Stimulated activated naive CD8-positive, alpha-beta T cell treated with anti-CD3 and anti-CD28 coated beads, Interleukin-15, amount 100 ng/mL, for 72 hours (primary cell): ENCODE results near the gene SLC39A11.
"Not testable (repeated sequence)": the region's sequence is repeated elsewhere in the genome, so short reads cannot be mapped to it uniquely, and the experiment has no call there.

Source experiments
- ATAC-seq: fragments of 150-1000 bp; cut with Tn5 transposase; 2 replicates; pipeline ENCODE4 v1.10.0; 2021; ENCODE audit warnings: mild to moderate bottlenecking, moderate library complexity
- DNase-seq, 2 donors: peaks; one replicate each; pipeline ENCODE4 v3.0.0; 2021 to 2022
- H3K27ac Mint-ChIP-seq, 2 donors: one replicate each; pipeline ENCODE4 v1.8.0; 2022; ENCODE audit warnings: mild to moderate bottlenecking in 2 of 2, mixed read lengths in 2 of 2, moderate library complexity in 2 of 2
- H3K27me3 Mint-ChIP-seq: one replicate; pipeline ENCODE4 v1.8.0; 2022; ENCODE audit warnings: mixed read lengths
- H3K4me1 Mint-ChIP-seq: one replicate; pipeline ENCODE4 v1.8.0; 2022; ENCODE audit warnings: mild to moderate bottlenecking, mixed read lengths
- H3K4me3 Mint-ChIP-seq, 2 donors: one replicate each; pipeline ENCODE4 v1.8.0; 2022; ENCODE audit warnings: mild to moderate bottlenecking in 2 of 2, mixed read lengths in 2 of 2, moderate library complexity in 1 of 2
- H3K9me3 Mint-ChIP-seq, 2 donors: one replicate each; pipeline ENCODE4 v1.8.0; 2022; ENCODE audit warnings: mixed read lengths in 2 of 2

Gene SLC39A11

DNA sequence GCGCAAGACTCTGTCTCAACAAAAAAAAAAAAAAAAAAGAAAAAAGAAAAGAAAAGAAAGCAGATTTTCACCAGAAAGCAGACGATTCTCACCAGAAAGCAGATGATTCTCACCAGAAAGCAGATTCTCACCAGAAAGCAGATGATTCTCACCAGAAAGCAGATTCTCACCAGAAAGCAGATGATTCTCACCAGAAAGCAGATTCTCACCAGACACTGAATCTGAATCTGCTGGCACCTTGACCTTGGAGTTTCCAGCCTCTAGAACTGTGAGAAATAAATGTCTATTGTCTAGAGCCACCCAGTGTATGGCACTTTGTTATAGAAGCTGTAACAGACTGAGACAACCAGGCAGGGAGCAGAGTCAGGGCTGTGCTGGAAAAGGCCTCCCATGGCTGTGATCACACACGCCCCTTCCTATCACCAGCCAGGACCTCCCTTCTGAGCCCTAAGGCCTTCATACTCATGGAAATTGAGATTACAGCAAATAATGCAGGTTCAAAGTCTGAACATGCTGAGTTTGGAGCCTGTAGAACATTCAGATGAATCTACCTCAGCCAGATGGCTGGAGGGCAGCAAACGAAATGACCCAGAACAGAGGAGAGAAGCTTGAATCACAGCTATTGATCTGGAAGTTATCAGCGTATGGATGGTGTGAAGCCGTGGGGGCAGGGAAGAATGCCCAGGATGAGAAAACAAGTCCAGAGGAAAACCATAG is 309.3 kb downstream of the SLC39A11 start:
- ATAC-seq: no peak
- DNase-seq: no peak
- Mint-ChIP-seq H3K4me3 (no peak overlapping the region), H3K27me3 (no peaks in the 10 kb centered on the region), H3K27ac (peak overlapping the region in 1 of 2 donors; percentile 68), H3K4me1 (no peaks in the 10 kb centered on the region), H3K9me3 (peaks cover 0 to 6% of the 10 kb centered on the region in 2 donors)

DNA sequence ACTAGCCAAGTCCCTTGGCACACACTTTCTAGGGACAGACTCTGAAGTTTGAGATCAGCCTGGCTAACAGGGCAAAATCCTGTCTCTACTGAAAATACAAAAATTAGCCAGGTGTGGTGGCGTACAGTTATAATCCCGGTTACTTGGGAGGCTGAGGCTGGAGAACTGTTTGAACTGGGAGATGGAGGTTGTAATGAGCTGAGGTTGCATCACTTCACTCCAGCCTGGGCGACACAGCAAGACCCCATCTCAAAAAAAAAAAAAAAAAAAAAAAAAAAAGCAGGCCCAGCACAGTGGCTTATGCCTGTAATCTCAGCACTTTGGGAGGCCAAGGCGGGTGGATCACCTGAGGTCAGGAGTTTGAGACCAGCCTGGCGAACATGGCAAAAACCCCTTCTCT is 310.1 kb downstream of the SLC39A11 start:
- not testable (repeated sequence) for H3K27ac Mint-ChIP-seq, DNase-seq, H3K27me3 Mint-ChIP-seq, H3K9me3 Mint-ChIP-seq, H3K4me3 Mint-ChIP-seq, H3K4me1 Mint-ChIP-seq, ATAC-seq

DNA sequence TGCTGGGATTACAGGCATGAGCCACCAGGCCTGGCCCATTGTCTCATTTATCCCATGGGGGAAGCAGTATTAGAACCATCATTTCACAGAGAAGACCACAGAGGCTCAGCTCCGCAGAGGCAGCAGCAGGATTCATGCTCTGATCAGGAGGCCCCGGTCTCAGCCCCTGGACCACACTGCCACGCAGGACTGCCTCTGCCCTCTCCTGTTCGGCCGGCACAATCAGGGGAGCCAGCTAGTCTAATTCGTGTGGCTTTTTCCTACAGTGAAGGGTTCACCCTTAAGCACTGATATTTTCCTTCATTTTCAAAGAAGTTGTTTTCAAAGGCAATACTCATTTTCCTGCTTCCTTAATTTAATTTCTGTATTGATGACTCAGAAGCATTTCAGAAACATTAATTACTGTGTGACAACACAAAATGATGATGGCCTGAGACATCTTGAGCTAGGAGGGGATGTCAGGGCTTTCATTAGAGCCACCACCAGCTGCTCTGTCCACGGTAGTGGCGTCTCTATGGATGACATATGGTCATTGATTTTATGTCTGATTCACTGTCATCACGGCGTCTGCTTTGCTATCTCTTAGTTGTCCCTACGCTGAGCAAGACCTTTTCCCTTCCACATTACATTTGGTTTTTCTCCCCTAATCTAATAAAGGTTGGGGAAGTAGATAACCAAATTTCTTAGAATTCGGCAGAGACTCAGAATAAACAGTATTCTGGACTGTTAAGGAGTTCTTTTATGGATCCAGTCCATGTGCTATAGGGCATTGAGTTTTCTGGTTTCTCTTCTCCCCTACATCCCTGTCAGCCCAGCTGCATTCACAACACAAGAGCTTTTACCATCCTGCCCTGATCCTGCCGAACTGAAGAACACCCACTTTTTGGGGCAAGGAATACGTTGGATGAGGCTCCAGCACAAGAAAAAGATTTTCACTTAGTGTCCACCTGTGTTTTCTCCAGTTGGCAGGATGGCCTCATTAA is 314.0 kb downstream of the SLC39A11 start:
- H3K27ac Mint-ChIP-seq: no peak overlapping the region
- H3K27me3 Mint-ChIP-seq: no peaks in the 10 kb centered on the region
- H3K4me3 Mint-ChIP-seq: no peak overlapping the region
- DNase-seq (no peak), ATAC-seq (no peak)
- no peaks in the 10 kb centered on the region for H3K4me1 Mint-ChIP-seq
- no peaks in the 10 kb centered on the region for H3K9me3 Mint-ChIP-seq

DNA sequence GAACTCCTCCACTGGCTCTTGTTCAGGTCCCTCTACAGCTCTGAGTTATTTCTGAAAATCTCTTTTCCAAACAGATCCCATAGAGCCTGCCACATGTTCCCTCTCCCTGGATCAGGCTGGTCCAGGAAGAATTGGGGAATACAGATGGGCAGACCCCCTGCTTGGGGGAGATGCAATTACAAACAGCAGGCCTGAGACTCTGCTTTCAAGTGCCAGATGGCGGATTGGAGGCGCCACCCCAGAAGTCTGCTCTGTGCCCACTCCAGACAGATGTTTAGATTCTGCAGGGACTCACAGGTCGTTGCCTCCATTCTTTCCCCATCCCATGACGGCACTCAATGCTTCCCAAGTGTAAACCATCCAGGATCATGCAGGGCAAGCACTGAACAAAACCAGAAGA is 316.6 kb downstream of the SLC39A11 start:
- Mint-ChIP-seq H3K4me3 (no peak overlapping the region), H3K9me3 (peaks cover 0 to 8% of the 10 kb centered on the region in 2 donors), H3K27ac (peak overlapping the region in 1 of 2 donors; percentile 38), H3K4me1 (no peaks in the 10 kb centered on the region), H3K27me3 (no peaks in the 10 kb centered on the region)
- no peak for DNase-seq
- no peak for ATAC-seq

DNA sequence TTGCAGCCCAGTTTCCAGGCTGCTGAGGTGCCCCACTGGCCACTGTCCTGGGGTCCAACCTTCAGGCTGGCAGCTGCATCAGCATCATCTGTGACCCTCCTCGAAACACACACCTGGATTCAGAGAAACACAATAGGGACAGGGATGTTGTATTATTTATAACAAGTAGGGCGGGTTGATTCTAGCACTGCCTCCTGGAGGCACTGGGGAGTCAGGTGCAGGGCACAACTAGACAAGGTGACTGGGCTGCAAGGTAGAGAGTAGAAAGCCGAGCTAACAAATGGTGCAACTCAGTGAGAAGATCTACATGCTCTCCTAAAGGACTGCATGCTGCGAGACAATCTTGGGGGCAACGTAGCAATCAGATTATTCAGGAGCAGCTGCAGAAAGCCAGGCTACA is 317.3 kb downstream of the SLC39A11 start:
- peaks cover 6 to 8% of the 10 kb centered on the region in 2 donors for H3K9me3 Mint-ChIP-seq

DNA sequence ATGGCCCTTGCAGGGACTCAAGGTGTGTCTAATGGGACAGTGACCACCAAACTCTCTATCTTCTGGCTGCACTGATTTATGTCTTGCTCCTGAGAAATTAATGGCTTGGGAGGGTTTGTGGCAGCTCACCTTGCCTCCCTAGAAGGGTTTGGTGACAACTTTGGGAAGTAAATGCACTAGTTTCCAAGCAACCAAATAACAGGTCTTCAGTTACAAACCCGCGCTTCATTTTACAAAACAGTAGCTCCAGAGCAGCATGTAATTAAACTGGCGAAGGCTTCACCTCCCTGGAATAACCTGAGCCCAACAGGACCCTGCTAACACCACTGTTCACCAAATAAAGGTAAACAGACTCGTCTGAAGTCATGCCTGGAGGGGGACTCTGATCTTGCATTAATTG is 318.3 kb downstream of the SLC39A11 start:
- ATAC-seq: no peak
- Mint-ChIP-seq H3K4me3 (no peak overlapping the region), H3K27me3 (no peaks in the 10 kb centered on the region), H3K4me1 (no peaks in the 10 kb centered on the region), H3K27ac (no peak overlapping the region), H3K9me3 (peaks cover 8 to 11% of the 10 kb centered on the region in 2 donors)
- no peak for DNase-seq

More for the DNA sequence above, 317.3 kb downstream of the SLC39A11 start:
- H3K4me1 Mint-ChIP-seq: no peaks in the 10 kb centered on the region
- no peak for ATAC-seq
- H3K27me3 Mint-ChIP-seq: no peaks in the 10 kb centered on the region
- no peak for DNase-seq
- no peak overlapping the region for H3K4me3 Mint-ChIP-seq
- peak overlapping the region in 1 of 2 donors; percentile 30 for H3K27ac Mint-ChIP-seq

DNA sequence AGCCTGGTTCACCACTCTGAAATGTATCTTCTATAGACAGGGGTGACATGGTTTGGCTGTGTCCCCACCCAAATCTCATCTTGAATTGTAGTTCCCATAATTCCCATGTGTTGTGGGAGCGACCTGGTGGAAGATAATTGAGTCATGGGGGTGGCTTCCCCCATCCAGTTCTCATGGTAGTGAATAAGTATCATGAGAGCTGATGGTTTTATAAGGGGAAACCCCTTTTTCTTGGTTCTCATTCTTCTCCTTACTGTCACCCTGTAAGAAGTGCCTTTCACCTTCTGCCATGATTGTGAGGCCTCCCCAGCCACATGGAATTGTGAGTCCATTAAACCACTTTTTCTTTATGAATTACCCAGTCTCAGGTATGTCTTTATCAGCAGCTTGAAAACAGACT is 319.3 kb downstream of the SLC39A11 start:
- not testable (repeated sequence) for H3K4me1 Mint-ChIP-seq, H3K27me3 Mint-ChIP-seq, ATAC-seq, H3K4me3 Mint-ChIP-seq, DNase-seq, H3K27ac Mint-ChIP-seq
- H3K9me3 Mint-ChIP-seq: peaks cover 8 to 11% of the 10 kb centered on the region in 2 donors

DNA sequence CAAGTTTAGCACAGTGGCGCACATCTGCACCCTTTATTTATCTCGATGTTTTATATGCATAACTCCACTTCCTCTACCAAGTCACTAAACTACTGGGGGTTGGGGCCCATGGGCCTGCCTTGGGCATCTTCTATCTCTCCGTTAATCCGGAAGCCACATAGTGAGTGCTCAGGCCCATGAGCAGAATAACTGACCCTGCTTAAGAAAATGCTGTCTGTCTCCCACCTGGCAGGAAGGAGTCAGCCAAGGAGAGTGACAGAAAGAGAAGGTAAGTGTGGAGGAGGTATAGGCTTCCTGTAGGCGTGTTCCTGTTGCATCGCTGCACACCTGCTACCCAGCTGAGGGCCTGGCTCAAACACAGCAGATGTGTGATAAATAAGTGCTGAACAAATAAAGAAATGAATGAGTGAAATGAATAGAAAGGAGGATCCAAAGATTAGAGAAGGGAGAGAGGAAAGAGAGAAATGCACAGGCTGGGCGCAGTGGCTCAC is 320.1 kb downstream of the SLC39A11 start:
- no peak for ATAC-seq
- no peak for DNase-seq
- Mint-ChIP-seq H3K27ac (no peak overlapping the region), H3K9me3 (peaks cover 8 to 11% of the 10 kb centered on the region in 2 donors), H3K4me3 (no peak overlapping the region), H3K4me1 (no peaks in the 10 kb centered on the region), H3K27me3 (no peaks in the 10 kb centered on the region)

DNA sequence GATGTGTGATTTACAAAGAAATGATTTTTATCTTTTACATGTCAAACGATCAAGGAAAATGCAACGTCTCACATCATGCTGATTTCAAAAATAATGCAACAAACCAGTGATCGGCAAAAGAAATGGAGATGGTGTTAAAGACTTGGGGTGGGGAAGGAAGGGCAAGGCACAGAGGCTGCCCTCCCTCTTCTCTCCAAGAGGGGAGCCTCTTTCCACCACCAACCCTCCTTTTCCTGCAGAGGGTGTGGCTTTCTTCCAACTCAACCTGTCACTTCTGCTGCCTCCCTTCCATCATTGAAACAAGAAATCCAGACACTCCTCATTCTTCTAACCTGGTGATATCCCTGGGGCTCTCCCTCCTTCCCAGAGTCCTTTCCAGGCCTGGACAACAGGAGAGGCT is 320.8 kb downstream of the SLC39A11 start:
- Mint-ChIP-seq H3K27me3 (no peaks in the 10 kb centered on the region), H3K4me3 (no peak overlapping the region), H3K27ac (no peak overlapping the region), H3K9me3 (peaks cover 8 to 11% of the 10 kb centered on the region in 2 donors), H3K4me1 (no peaks in the 10 kb centered on the region)
- DNase-seq (no peak), ATAC-seq (no peak)

DNA sequence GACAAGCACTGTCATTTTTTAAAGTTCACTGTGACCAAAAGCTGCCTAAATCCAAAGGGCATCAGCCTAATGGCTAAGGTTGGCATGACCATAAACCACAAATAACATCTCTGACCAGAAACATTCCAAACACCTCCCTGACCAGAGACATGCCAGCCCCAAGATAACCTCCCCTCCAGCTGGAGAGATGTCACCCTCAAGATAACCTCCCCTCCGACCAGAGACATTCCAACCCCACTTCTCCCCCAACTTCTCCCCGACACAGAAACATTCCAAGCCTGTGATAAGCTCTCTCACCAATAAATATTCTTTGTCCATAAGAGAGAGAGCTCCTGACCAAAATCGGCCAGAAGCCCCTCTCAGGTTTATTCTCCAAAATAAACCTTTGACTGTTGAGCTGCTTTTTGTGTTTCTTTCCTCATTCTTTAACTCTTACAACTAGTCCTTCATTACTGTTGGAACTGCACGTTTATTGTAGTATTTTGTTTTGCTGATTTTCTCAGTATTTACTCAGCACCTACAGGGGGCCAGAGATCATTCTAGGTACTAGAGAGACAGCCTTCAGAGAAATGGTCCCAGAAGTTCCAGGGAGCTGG is 325.6 kb downstream of the SLC39A11 start:
- ATAC-seq (no peak), DNase-seq (no peak)
- Mint-ChIP-seq H3K27ac (peak overlapping the region in 1 of 2 donors; percentile 79), H3K4me1 (no peaks in the 10 kb centered on the region), H3K9me3 (peaks cover under 1 to 11% of the 10 kb centered on the region in 2 donors), H3K27me3 (no peaks in the 10 kb centered on the region), H3K4me3 (no peak overlapping the region)

DNA sequence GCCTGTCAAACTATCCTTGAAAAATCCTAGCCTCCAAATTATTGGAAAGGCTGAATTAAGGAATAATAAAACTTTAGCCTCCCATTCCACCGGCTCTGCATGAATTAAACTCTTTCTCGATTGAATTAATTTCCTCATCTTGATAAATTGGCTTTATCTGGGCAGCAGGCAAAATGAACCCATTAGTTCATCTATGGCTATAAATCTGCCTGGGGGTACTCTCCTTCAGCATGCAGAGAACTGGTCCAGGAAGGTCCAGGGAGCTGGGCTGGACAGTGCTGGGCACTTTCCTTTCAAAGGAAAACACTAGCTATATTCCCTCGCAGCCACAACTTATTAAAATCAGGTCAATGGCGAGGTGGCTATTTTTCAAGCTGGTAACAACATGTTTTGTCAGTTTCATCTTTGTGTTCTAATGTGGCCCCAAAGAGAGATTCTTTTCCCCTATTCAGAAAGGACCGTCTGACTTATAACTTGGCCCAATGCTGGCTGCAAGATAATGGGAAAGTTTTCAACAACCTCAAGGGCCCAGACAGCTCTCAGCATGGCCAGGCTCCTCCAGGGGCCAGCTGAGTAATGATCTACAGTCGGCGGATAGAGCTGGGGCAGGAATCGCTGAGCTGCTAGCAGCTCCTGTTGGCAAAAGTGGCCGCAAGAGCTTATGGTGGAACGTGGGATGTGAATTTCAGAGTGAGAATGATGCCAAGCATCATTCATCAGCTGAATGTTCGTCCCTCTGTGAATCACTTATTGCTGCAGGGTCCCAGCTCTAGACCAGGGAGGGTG is 326.9 kb downstream of the SLC39A11 start:
- H3K4me3 Mint-ChIP-seq: no peak overlapping the region
- peaks cover 0 to 8% of the 10 kb centered on the region in 2 donors for H3K9me3 Mint-ChIP-seq
- ATAC-seq (no peak), DNase-seq (no peak)
- H3K4me1 Mint-ChIP-seq: no peaks in the 10 kb centered on the region
- H3K27ac Mint-ChIP-seq: peak overlapping the region in 1 of 2 donors; percentile 15
- no peaks in the 10 kb centered on the region for H3K27me3 Mint-ChIP-seq

DNA sequence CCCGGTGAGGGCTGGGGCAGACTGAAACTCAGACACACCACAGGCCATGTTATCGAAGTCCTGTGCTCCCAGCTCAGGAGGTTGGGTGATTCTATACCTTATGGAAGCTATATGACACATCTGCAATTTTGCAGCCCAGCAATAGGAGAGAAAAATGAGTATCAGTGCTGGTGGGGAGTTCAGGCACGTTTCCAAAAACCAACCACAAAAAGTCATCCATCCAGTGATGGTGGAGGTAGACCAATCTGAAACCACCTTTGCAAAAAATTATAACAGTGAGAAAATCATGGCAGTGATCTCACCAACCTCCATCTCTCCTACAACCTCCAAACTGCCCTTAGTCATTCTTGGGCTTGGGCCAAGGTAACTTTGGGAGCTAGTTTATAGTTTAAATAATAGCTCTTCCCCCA is 327.9 kb downstream of the SLC39A11 start:
- ATAC-seq: no peak
- no peak overlapping the region for H3K27ac Mint-ChIP-seq
- no peak for DNase-seq
- H3K4me3 Mint-ChIP-seq: no peak overlapping the region
- no peaks in the 10 kb centered on the region for H3K4me1 Mint-ChIP-seq
- no peaks in the 10 kb centered on the region for H3K27me3 Mint-ChIP-seq
- H3K9me3 Mint-ChIP-seq: no peaks in the 10 kb centered on the region

DNA sequence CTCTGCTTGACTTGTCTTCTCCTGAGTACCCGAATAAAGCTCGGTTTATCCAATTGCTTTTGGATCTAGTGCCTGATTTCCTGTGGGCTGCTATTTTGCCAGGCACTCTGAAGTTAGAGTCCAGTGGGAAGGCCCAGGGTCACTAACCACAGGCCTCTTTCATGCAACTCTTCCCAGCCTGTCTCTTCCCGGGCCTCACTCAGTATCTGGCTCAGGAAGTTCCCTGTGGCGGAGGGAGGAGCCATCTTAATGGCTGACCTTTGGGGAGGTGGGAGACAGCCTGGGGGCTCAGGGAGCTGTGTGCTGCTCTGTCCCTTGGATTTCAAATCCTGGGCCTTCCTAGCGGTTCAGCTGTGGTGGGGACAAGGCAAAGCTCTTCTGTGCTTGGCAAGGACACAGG is 328.5 kb downstream of the SLC39A11 start:
- DNase-seq: no peak
- no peak overlapping the region for H3K27ac Mint-ChIP-seq
- H3K4me3 Mint-ChIP-seq: no peak overlapping the region
- ATAC-seq: no peak
- no peaks in the 10 kb centered on the region for H3K9me3 Mint-ChIP-seq
- H3K27me3 Mint-ChIP-seq: no peaks in the 10 kb centered on the region
- H3K4me1 Mint-ChIP-seq: no peaks in the 10 kb centered on the region

DNA sequence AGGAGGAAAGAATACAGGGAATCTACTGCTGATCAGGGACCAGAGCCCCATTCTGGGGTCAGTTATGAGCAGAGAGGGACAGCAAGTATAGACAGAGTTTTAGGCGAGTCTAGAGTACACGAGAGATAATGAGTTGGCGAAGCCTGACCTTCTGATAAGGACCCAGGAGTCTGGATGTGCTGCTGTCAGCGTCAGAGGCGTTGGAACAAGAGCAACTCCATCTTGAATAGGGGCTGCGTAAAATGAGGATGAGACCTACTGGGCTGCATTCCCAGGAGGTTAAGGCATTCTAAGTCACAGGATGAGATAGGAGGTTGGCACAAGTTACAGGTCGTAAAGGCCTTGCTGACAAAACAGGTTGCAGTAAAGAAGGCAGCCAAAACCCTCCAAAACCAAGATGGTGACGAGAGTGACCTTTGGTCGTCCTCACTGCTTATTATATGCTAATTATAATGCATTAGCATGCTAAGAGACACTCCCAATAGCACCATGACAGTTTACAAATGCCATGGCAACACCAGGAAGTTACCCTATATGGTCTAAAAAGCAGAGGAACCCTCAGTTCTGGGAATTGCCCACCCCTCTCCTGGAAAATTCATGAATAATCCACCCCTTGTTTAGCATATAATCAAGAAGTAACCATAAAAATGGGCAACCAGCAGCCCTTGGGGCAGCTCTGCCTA is 330.5 kb downstream of the SLC39A11 start:
- H3K4me3 Mint-ChIP-seq, H3K9me3 Mint-ChIP-seq: not testable (repeated sequence)

More for the DNA sequence above, 330.5 kb downstream of the SLC39A11 start:
- not testable (repeated sequence) for ATAC-seq, DNase-seq, H3K4me1 Mint-ChIP-seq, H3K27ac Mint-ChIP-seq, H3K27me3 Mint-ChIP-seq
